ENCODE measurements around the gene PPP1R13B.

The PPP1R13B gene

DNA sequence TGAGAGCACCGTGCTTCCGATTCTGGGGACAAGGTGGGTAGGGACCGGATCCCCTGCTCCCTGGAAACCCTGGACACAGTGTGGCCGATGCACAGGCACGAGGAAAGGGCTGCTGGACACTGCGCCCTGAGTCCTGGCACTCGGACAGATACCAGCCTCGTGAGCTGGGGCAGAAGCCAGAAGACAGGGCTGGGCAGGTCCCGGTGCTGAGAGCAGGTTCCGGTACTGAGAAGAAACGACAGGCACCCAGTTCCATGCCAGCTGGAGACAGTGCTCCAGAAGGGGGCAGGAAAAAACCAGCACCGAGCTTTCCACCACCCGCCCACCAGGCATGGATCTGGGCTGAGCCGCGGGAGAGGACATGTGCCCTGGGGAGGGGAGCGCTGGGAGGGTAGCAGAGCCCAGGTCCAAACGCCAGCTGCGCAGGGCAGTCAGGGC is 138.6 kb downstream of the PPP1R13B start:
- DNase-seq, result no peak

DNA sequence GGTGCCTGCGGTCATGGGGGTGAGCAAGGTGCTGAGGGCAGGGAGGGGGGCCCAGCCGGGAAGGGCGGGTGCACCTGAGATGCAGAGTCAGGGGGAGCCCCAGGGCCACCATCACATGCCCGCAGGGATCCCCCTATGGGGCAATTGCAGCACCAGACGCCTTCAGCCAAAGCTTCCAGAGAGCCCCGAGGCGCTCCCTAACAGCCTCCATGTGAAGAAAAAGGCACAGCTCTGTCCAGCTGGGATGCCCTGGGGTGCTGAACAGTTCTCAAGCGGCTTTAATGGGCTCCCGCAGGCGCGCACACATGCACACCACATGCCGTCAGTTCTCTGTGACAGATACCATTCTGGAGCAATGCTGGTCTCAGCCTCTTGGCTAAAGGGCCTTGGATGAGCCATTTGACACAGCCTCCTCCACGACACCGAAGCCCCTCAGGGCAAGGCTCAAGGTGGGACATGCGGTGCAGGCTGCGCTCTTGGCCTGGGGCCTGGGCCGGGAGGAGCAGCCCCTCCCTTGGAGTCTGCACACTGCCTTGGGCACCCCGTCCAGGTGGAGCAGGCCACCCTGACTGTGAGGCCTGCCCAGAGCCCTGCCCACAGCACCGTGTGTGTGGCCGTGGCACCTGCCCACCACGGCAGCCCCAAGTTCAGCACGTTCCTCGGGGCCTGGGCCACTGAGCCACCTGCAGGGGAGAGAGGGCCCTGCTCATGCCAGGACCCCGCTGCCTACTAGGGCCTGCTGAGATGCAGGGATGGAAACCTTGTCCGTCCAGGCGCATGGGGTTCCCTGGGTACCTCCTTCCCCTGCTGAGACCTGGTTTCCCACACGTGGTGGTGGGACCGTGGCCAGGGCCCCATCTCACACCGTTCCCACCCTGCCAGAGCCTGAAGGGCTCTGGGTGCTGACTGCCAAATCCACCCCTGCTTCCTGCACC is 139.8 kb downstream of the PPP1R13B start:
- no peak for DNase-seq

DNA sequence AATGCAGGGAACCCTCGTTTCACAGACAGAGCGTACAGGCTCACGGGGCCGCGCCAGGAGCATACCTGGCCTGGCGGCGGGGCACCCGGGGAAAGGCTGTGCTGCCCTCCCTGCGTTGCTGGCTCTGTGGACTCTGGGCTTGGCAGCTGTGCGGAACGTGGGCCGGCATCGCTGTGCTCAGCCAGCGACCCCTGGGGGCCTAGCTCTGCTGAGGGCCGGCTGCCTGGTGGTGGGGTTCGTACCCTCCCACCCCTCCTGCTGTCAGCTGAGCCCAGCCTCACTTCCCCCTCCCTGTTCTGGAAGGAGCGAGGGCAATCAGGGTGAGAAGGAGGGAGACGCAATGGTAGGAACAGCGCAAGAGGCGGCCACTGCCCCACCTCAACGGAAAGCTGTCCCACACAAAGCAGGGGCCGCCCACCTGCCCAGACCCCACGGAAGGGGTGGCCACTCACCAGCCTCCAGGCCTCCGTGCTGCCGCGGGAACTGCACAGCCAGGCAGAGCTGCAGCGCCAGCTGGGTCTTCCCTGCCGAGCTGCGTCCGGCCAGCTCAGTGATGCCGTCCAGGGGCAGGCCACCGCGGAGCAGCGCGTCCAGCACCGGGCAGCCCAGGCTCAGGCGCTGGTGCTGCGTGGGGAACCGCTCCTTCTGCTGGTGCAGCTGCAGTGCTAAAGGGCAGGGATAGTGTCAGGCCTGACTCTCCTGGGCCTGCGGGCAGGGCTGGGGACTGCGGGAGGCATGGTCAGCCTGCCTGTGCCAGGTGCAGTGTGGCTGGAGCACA is 140.6 kb downstream of the PPP1R13B start:
- DNase-seq, result no peak

DNA sequence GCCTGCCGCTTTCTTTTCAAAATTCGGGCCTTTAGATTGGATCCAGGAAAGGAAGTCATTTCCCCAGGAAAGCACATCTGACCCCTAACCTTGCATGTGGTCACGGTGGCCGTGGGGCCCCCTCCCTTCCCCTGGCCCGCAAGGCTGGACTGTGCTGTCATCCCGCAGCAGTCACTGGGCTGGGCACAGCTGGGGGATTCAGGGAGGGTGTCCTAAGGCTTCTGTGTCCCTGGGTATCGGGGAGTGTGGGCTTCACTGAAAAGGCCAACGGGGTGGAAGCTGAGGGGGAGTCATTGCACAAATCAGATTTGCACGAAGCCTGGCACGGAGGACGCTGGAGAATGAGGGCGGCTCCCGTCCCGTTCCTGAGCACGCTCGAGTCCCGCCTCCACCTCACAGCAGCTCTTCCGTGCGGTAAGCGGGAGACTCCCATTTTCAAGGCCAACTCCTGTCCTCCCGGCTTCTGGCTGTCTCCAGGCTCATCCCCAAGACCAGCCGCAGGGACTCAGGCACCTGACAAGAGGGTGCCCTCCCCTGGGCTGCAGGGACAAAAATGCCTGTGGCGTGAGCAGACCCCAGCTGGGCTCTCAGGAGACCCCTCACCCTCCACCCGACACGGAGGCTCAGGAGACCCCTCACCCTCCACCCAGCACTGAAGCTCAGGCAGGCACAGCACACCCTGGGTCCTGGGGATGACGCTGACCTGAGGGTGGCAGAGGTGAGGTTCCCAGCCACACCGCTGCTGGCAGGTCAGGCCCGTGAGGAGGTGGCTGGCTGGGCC is 141.7 kb downstream of the PPP1R13B start:
- DNase-seq, result no peak

DNA sequence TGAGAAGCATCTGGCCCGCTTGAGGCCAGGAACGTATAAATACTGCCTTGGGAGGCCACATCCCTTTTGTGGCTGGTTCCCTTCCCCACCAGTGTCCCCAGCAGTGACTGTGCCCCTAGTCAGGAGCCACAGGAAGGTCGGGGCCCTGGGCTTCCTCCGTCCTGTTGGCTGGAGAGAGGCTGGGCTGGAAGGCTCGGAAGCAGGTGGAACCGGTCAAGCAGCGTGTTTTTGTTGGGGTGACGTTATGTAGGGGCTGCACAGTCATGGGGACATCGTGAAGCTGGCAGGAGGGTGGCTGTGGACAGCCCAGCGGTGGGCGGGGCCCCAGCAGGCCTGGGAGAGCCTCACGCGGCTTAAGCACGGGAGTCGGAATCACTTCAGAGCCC is 142.3 kb downstream of the PPP1R13B start:
- DNase-seq, result no peak

DNA sequence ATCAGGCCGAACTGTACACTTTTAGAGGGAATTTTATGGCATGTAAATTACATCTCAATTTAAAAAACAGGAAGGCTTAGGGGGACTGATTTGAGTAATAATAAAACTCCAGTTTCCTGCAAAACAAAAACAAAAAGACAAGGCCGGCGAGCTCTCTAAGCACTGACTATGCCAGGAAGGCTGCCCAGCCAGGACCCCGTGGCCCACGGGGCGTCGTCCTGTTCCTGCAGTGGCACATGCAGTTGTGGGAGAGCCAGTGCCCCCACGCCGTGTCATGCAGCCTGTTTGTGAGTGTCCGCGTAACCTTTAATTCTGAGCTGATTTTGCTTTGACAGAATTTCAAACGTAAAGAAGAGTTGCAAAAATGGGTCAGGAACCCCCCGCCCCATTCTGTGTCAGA is 142.7 kb downstream of the PPP1R13B start:
- DNase-seq, result no peak

DNA sequence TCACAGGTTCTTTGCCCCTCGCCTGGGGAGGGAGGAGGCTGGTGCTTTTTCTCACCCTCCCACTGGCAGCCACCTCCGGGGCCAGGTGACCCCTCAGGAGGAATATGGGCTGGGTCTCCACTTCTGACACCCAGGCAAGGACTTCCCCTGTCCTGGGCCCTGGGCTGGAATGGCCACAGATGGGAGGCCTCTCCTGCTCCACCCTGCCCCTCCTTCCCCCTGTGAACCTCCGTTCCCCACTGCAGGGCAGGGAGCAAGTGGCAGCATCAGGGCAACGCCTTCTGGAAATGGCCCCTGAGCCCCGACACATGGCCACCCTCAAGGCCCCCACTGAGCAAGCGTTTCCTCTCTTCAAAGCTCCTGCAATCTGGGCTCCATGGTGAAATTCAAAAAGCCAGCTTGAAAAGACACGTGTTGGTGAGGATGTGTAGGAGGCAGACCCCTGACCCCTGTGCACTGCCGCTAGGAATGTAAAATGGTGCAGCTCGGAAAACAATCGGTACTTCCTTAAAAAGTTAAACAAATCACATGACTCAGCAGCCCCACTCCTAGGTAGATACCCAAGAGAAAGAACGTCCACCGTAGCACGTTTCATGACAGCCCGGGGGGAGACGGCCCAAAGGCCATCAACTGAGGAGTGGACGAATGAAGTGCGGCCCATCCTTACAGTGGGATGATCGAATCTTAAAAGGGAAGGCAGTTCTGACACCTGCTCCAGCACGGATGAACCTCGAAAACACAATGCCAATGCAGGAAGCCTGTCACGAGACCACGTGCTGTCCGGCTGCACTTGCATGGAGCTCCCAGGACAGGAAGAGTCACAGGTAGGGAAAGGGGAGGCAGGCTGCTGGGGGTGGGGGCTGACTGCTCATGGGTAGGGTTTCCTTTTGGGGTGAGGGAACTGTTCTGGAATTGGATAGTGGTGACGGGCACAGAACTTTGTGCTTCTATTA is 143.7 kb downstream of the PPP1R13B start:
- DNase-seq, result no peak

DNA sequence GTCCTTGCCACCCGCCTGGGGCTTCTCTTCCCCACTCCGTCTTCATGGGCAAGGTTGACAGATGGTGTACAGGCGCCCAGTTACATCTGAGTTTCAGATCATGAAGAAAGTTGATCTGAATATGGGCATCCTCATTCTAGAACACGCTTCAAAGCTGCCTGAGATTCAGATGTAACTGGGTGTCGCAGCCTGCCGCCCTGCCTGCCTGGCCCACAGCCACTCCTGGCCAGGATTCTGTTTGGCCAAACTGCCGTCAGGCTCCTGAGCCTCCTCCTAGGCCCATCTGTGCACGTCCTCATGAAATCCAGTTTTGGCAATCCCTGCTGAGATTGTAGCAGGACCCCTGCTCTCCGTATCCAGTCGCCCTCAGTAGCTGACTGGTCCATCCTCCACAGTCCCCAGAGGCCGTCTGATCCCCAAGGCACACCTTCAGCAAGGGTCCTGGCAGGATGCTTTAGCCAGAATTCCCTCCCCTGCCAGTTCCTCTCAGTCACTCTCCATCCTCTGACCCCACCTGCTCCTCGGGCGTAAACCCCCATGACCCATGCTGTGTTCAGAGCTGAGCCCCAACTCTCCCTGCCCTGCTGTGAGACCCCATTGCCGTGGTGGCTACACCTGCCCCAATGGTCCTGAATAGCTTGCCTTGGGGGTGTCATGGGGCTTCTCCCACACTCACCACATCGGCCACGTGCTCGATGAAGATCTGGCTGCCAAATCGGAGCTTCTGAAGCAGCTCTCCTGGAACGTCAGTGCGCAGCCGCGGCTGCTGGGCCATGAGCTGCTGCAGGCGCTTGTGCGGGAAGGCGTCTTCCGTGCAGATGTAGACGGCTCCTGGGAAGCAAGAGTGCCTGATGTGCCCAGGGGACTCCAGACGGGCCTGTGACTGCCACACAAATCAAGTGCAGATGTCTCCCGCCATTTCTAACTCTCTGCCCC is 144.6 kb downstream of the PPP1R13B start:
- DNase-seq, result no peak

DNA sequence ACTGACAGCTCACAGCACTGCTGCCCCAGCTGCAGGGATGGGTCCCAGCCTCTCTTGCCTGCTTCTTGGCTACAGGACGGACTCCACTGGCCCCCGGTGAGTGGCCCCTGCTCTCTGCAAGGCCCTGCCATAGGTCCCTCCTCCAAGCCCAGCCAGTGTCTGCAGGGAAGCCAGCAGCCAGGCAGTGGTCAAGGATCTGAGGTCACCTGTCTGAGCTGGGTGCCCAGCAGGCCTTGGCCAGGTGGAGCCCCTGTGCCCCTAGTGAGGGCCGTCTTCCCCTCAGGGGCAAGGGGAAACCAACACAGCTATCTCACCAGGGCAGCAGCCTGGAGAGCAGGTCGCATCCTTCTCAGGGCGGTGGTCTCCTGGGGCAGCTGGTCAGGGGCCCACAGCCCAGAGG is 145.3 kb downstream of the PPP1R13B start:
- DNase-seq, result no peak

DNA sequence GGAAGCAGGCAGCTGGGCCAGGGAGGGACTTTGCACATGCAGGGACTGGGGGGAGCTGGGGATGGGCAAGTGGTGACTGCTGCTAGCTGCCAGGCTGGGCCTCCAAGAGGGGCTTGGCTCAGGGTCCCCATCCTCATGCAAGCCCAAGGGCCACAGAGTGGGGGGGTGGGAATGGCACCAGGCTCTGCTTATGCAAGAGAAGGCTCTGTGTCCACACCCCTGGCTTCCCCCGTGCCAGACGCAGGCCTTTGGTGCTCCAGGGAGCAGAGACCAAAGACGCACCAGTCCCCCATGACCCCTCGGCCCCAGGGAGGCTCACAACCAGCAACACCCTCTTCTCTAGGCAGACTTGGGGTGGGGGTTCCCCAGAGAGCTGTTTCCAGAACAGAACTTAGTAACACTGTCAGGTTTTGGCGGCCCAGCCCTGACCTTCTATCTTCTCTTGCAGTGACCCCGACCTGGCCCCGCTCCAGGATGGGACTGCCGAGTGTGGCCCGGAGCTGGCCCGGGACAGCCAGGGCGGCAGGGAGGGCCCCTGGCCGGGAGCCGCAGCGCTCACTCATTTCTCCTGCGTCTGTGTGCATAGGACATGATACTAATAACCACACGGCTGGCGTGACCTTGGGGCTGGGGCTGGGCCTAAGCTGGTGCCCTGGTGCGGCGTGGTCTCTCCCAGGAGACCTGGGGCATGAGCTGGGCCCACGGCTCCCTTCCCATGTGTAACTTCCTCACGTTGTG is 146.5 kb downstream of the PPP1R13B start:
- no peak for DNase-seq

DNA sequence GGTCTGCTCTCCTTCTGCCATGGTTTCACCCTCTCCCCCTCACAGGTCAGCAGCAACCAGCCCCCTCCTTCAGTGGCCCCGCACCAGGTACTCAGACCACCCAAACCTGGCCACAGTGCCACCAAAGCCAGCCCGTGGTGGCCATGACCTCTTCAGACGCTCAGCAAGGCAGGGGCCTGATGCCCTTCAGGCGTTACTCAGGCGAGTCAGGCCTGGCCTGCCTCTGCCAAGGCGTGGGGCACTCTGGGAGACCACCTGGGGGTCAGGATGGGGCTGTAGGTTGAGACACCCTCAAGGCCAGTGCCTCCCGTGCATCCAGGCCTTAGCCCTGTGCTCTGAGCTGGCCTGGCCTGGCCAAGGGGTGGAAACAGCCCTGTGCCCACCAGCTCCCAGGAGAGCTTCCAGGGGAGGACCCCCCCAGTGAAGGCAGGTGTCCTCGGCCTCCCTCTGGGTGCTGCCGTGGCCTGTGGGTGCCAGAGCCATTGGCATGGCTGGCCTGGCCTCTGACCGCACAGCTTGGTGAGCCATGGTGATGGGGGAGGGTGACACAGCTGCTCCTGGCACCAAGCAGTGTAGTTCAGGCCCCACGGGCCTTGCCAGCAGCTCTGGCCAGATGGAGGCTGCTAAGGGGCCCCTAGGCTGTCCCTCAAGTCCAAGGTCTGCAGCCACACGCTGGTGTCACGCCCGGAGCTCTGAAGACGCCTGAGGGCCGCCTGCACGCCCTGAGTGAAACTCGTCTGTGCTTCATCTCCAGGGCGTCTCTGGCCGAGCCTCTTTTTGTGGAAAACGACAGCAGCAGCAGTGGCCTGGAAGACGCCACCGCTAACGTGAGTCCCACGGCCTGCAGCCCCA is 147.2 kb downstream of the PPP1R13B start:
- no peak for DNase-seq

DNA sequence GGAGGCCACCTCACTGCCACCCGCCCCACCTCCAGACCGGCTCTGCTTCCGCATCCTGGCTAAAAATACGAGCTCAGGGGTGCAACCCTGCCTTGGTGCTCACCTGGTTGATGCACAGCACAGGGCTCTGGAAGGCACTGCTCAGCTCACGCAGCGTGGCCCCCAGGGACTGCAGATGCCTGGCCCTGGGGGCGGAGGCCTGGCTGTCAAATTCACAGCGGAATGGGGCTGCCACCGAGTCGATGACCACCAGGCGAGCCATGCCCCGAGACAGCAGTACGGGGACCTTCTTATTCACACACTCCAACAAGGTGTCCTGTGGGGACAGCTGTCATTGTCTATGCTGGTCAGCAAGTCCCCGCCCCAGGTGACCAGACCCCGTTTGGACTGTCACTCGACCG is 148.1 kb downstream of the PPP1R13B start:
- DNase-seq, result no peak

DNA sequence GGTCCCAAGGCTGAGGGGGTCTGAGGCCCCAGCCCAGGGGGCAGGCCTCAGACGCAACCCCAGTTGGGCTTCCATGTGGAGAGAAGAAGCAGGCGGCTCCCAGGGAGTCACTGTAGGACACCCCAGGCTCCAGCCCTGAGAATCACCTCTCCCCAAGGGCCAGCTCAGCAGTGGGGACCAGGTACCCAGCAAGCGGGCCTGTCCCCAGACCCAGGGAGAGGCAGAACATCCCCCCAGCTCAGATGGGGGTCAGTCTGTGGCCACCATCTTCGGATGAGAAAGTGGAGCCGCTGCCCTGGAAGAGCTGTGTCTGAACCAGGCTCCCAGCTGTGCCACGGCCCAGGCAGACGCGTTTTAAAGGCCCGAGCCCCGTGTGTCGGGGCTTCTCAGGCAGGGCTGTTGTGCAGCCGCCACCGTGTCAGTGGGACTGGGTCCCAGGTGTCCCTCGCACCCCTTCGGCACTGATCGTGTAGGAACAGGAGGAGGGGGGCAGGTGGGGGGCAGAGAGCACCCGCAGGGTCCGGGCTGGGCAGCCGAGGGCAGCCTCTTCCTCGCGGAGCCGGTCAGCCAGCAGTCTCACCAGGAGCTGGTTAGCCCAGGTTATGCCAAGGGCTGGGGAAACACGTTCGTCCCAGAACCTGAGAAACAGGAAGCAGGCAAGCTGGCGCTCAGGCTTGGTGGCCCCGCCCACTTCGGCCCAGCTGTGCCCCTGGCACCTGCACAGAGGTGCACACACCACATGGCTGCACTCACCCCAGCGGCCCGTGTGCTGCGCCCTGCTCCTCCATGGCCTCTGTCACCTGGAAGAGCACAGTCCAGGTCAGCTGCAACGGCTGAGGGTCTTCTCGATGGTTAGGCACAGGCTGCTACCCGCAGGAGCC is 148.8 kb downstream of the PPP1R13B start:
- DNase-seq, result no peak

DNA sequence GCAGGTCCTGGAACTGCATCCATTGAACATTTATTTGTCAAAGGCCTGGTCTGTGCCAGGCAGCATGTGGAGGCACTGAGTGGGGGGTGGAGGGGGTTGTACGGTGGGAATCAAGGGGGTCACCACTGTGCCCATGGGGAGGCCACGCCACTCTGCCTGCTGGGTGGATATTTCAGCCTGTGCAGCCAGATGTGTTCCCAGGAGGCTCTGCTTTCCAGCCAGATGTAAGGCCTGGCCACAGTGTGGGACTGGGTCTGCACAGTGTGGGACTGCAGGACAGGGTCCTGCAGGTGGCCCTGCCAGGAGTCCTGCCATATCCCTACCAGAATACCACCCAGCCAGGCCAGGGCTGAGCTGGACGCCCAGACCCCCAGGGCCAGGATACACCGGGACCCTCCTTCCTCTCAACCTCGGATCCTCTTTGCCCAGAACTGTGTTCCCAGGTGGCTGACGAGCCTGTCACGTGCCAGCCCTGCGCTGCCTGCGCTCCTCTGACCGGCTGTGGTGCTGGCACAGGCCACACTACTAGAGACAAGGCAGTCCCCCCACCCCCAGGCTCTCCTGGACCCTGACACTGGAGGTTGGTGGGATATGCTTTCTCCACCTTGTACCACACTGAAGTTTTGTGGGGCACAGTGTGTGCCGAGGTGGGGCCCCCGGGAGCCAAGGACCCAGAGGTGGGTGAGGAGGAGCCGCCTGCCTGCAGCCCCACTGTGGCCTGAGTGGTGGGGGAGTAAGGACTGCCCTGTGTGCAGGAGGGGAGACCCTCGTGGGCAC is 149.6 kb downstream of the PPP1R13B start:
- no peak for DNase-seq

DNA sequence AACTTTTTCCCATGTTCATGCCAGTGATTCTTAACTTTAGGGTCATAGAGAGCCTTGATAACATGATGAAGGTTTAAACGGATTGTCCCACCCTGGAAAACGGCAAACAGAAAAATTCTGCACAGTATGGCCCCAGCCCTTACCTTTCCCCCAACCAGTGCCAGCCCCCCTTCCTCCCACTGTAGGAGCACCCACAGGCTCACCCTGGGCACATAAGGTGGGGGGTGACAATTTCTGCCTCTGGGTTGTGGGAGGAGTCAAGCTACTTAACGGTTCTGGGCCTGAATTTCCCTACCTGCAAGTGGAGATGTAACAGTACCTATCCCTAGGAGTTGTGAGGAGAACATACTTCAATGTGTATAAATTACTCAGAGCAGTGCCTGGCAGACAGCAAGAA is 150.2 kb downstream of the PPP1R13B start:
- no peak for DNase-seq

DNA sequence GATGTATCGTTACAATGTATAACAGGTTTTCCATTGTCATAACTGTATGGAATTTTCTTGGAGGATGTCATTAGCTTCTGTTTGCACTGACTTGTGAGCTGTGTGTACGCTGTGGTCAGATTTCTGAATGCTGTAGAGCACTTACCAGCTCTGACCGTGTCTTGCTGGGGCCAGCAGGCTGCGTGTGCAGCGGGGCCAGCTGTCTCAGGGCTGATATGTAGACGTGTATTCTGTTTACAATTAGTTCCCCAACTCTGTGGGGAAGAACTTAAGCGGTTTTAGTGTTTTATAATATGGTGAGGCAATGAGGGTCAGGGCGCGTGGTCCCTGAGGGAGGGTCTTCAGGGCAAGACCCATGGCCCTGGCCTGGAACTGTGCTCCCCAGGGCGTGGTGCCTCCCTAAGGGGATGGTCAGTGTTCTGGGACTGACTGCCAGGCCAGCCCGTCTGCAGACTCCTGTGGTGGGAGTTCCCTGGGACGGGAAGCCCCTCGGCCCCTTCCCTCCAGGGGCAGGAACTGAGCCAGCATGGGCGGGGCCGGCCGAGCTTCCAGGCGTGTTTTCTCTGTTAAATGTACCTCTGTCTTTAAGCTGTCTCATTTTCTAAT is 150.8 kb downstream of the PPP1R13B start:
- no peak for DNase-seq

DNA sequence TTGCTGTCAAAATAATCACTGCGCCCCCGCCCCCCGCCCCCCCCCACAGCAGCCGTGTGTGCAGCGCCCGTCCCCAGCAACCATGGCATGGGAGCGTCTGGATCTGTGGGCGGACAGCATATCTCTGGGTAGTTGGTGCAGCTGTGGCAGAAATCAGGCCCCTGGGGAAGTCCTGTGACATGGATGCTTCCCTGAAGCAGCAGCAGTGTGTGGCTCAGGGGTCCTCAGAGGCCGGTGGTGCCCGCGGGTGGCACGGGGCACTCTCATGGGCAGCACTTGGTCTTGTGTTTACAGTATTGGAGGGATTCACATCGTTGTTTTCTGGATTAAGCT is 151.3 kb downstream of the PPP1R13B start:
- DNase-seq, result no peak
